HG03103 (cell line): ENCODE measurements around the gene SMC5.

Source experiments
- ATAC-seq: cut with Tn5 transposase; IDR thresholded peaks from one replicate; pipeline ENCODE4 v1.9.1; 2021; ENCODE audit warnings: low read depth; ENCODE audit not compliant: unreplicated experiment

SMC5 gene

GRCh38 chr9:70402213-70402612, 143.4 kb downstream of the SMC5 start:
- no peak for ATAC-seq

- ATAC-seq: no peak
Measured at GRCh38 chr9:70403166-70403565, 144.4 kb downstream of the SMC5 start.

DNA sequence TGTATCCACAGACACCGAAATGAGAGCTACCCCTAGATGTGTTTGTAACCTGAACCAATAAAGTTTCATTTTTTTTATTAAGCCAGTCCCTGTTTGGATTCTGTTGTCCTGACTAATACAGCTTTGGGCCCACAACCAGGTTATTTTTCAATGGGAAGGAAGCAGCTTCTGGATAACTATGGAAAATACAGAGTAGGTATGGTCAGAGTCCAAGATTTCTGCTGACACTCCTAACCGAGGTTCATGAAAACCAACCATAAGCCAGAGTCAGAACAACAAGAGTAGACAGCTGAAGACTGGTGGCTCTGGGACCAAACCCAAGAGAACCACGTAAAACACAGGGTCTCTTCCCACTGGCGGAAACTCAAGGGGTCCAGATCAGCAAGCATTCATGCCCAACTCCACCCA, 144.8 kb downstream of the SMC5 start:
- no peak for ATAC-seq

DNA sequence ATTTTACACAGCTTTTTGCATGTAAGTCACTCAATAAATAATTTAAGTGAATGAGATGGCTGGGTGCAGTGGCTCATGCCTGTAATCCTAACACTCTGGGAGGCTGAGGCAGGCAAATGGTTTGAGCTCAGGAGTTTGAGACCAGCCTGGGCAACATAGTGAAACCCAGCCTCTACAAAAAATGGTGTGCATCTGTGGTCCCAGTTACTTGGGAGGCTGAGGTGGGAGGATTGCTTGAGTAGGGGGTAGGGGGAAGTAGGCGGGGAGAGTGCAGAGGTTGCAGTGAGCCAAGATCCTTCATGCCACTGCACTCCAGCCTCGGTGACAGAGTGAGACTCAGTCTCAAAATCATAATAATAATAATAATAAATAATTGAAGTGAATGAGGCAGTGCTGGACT, 145.5 kb downstream of the SMC5 start:
- ATAC-seq: no peak
